G401 (cell line): Measurements from ENCODE around the gene OR5H2. TPM values are rescaled to one million over a fixed set of nuclear protein-coding genes. Genes with fewer than 3 reads are reported as not detected.

Source experiments
- DNase-seq: peaks from one replicate; pipeline ENCODE4 v3.0.0-alpha.2; 2015; ENCODE audit warnings: low spot score
- in situ Hi-C: cut with HindIII; loops from 2 replicates; pipeline ENCODE4 v1.10.0; 2016; ENCODE audit warnings: low sequenced_read_pairs, mixed read lengths
- total RNA-seq: library from RNA; depleted of rRNA; stranded (reverse); fragments of >200 nt; shearing (Covaris generic); gene quantifications from 2 replicates; pipeline ENCODE4 v1.2.3, GENCODE V29; 2014; rRNA removed

The OR5H2 gene
- total RNA-seq, 1 experiment from 2014 or later: not detected

DNA sequence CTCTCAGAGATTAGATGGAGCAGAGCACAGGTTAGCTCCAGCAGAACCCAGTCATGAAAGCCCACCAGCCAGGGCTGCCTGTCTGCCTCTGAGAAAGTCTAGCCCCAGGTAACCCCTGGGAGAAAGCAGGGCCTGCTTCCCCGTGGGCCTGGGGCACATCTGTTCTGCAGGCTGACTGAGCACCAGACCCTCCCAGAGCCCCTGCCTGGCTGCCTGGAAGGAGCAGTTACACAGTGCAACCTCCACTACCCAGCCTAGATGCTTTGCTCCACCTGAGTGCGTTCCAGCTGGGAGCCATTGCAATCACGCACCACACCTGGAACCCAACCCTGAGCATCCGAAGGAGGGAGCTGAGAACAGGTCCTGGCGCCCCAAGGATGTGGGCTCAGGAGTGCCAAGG lies 46.6 kb downstream of the OR5H2 start:
- DNase-seq: no peak
- in situ Hi-C loops: no loop called here

DNA sequence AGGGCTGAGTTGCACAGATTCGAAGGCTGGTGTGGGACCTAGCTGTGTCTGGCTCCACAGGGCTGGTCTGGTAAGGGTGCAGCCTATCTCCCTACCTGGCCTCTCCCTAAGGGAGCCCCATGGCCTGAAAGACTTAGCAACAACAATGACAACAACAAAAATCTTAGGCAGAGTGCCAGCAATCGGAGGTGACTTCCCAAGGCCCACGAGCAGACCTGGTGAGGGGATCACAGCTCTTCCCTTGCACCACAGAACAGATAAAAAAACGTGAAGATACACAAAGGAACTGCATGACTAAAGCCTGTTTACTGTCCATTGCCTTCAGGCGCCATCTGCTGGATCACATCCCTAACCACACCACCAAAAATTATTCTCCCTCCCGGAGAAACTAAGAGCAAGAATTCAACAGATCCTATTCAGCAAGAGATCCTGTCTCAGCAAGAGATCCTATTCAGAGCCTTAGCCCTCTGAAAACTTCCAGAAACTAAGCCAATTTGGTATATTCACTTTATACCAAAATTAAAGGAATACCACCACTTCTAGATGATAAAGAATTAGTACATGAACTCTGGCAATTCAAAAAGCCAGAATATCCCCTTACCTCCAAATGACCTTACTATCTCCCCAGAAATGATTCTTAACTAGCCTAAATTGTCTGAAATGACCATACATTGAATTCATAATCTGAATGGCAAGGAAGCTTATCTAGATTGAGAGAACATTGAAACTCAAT lies 47.3 kb downstream of the OR5H2 start:
- peak; percentile 30 for DNase-seq
- in situ Hi-C loops: no loop called here

DNA sequence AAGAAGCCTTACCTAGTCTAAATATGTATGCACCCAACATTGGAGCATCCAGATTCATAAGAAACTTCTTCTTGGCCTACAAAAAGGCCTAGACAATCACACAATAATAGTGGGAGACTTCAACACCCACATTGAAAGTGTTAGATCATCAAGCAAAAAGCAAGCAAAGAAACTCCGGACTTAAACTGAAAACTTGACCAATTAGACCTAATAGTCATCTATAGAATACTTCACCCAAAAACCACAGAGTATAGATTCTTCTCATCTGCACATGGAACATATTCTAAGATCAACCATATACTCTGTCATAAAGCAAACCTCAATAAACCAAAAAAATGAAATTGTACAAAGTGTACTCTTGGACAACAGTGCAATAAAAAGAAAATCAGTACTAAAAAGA lies 49.0 kb downstream of the OR5H2 start:
- DNase-seq: no peak
- in situ Hi-C loops: no loop called here

Other genes with a start within 250 kb of the OR5H2 start
- not detected in 2 replicates for gene GABRR3, start 247.2 kb upstream of the OR5H2 start, total RNA-seq
- gene OR5AC2, start 195.3 kb upstream of the OR5H2 start, total RNA-seq: not detected in 2 replicates
- not detected in 2 replicates for gene OR5H1, start 151.8 kb upstream of the OR5H2 start, total RNA-seq
- not detected in 2 replicates for gene OR5H14, start 135.0 kb upstream of the OR5H2 start, total RNA-seq
- not detected in 2 replicates for gene OR5H15, start 115.8 kb upstream of the OR5H2 start, total RNA-seq
- gene OR5H6, start 18.3 kb upstream of the OR5H2 start, total RNA-seq: not detected in 2 replicates
- gene OR5K4, start 71.3 kb downstream of the OR5H2 start, total RNA-seq: not detected in 2 replicates
- gene OR5K3, start 108.2 kb downstream of the OR5H2 start, total RNA-seq: not detected in 2 replicates
- gene OR5K1, start 180.7 kb downstream of the OR5H2 start, total RNA-seq: not detected in 2 replicates
- gene OR5K2, start 215.2 kb downstream of the OR5H2 start, total RNA-seq: not detected in 2 replicates
- gene CLDND1, start 240.4 kb downstream of the OR5H2 start, total RNA-seq: 25.6 and 27.2 TPM in 2 replicates
- gene GPR15, start 249.5 kb downstream of the OR5H2 start, total RNA-seq: not detected in 2 replicates